IPS DF 4.7 (cell line): ENCODE measurements around the gene SAFB.
"Not testable (repeated sequence)": the region's sequence is repeated elsewhere in the genome, so short reads cannot be mapped to it uniquely, and the experiment has no call there.

Source experiments
- DNase-seq: peaks from one replicate; pipeline ENCODE4 v3.0.0-alpha.2; 2013; ENCODE audit warnings: low spot score; ENCODE audit errors: extremely low read depth

SAFB gene

GRCh38 chr19:5594521-5594950, 28.3 kb upstream of the SAFB start:
- no peak for DNase-seq

- DNase-seq: no peak
Measured at GRCh38 chr19:5595129-5595528, 27.8 kb upstream of the SAFB start.

GRCh38 chr19:5595745-5596144, 27.1 kb upstream of the SAFB start:
- DNase-seq: no peak

- DNase-seq: no peak
Measured at GRCh38 chr19:5600797-5601196, 22.1 kb upstream of the SAFB start.

- no peak for DNase-seq
Measured at GRCh38 chr19:5603626-5604025, 19.3 kb upstream of the SAFB start.

GRCh38 chr19:5605362-5605761, 17.5 kb upstream of the SAFB start:
- DNase-seq: no peak

GRCh38 chr19:5607318-5608275, 15.3 kb upstream of the SAFB start:
- DNase-seq: no peak

- no peak for DNase-seq
Measured at GRCh38 chr19:5608291-5608690, 14.6 kb upstream of the SAFB start.

GRCh38 chr19:5608766-5609165, 14.1 kb upstream of the SAFB start:
- DNase-seq: not testable (repeated sequence)

- no peak for DNase-seq
Measured at GRCh38 chr19:5609881-5610448, 12.9 kb upstream of the SAFB start.

GRCh38 chr19:5612891-5613865, 9.7 kb upstream of the SAFB start:
- DNase-seq: no peak

- no peak for DNase-seq
Measured at GRCh38 chr19:5615756-5616327, 7.0 kb upstream of the SAFB start.

GRCh38 chr19:5617080-5617479, 5.8 kb upstream of the SAFB start:
- no peak for DNase-seq

- DNase-seq: no peak
Measured at GRCh38 chr19:5618591-5618990, 4.3 kb upstream of the SAFB start.

- DNase-seq: no peak
Measured at GRCh38 chr19:5619946-5620345, 2.9 kb upstream of the SAFB start.

GRCh38 chr19:5621311-5621944, 1.5 kb upstream of the SAFB start:
- no peak for DNase-seq

GRCh38 chr19:5621945-5622464, 878 bp upstream of the SAFB start:
- no peak for DNase-seq

- DNase-seq: no peak
Measured at GRCh38 chr19:5623397-5624017, 624 bp downstream of the SAFB start.

GRCh38 chr19:5624018-5624663, 1.3 kb downstream of the SAFB start:
- DNase-seq: no peak
